Mononuclear cell (primary cell): ENCODE results near the gene ZNF106. TPM values are rescaled to one million over a fixed set of nuclear protein-coding genes. Genes with fewer than 3 reads are reported as not detected.

Source experiments
- H3K27me3 ChIP-seq: 2 replicates; pipeline ENCODE4 v1.6.0; 2011; ENCODE audit warnings: low read length, control low read depth; ENCODE audit not compliant: insufficient read depth
- H3K4me1 ChIP-seq: 2 replicates; pipeline ENCODE4 v1.5.1; 2011; ENCODE audit warnings: mild to moderate bottlenecking, low read length, control low read depth; ENCODE audit not compliant: insufficient read depth
- H3K4me3 ChIP-seq: 2 replicates; pipeline ENCODE4 v1.5.1; 2011; ENCODE audit warnings: mild to moderate bottlenecking, low read length, moderate library complexity
- H3K9me3 ChIP-seq: 2 replicates; pipeline ENCODE4 v1.5.1; 2011; ENCODE audit warnings: low read depth, mild to moderate bottlenecking, control low read depth, low read length
- total RNA-seq: library from RNA; depleted of rRNA; stranded (reverse); fragments of >200 nt; gene quantifications from one replicate; pipeline ENCODE4 v1.2.3, GENCODE V29; 2012

ZNF106 gene
- total RNA-seq: 70.6 TPM

GRCh38 chr15:42490671-42491538 is at the start of gene ZNF106:
Gene ZNF106 (minus strand): TSS chr15:42491141. CDS start chr15:42472289, 18,852 bp downstream.
- no peaks in the 10 kb centered on the region for H3K9me3 ChIP-seq
- H3K27me3 ChIP-seq: no peaks in the 10 kb centered on the region
- H3K4me1 ChIP-seq: peaks cover 66% of the 10 kb centered on the region
- peak within 1 kb of the TSS; percentile 100 for H3K4me3 ChIP-seq

GRCh38 chr15:42533246-42533645 is 42.3 kb upstream of the ZNF106 start:
- H3K9me3 ChIP-seq: no peaks in the 10 kb centered on the region
- no peak overlapping the region for H3K4me3 ChIP-seq
- H3K4me1 ChIP-seq: no peaks in the 10 kb centered on the region
- H3K27me3 ChIP-seq: no peaks in the 10 kb centered on the region

GRCh38 chr15:42528970-42529369 is 38.0 kb upstream of the ZNF106 start:
- no peaks in the 10 kb centered on the region for H3K4me1 ChIP-seq
- no peaks in the 10 kb centered on the region for H3K9me3 ChIP-seq
- no peaks in the 10 kb centered on the region for H3K27me3 ChIP-seq
- H3K4me3 ChIP-seq: no peak overlapping the region

- no peaks in the 10 kb centered on the region for H3K9me3 ChIP-seq
- no peaks in the 10 kb centered on the region for H3K27me3 ChIP-seq
- no peak overlapping the region for H3K4me3 ChIP-seq
- no peaks in the 10 kb centered on the region for H3K4me1 ChIP-seq
These were observed 32.4 kb upstream of the ZNF106 start for GRCh38 chr15:42523331-42523730.

- Histone ChIP-seq H3K4me1 (peaks cover 18% of the 10 kb centered on the region), H3K27me3 (no peaks in the 10 kb centered on the region), H3K9me3 (no peaks in the 10 kb centered on the region), H3K4me3 (peak overlapping the region; percentile 24)
These were observed 20.1 kb upstream of the ZNF106 start for GRCh38 chr15:42511007-42511391.

- Histone ChIP-seq H3K4me1 (peaks cover 19% of the 10 kb centered on the region), H3K4me3 (peak overlapping the region; percentile 24), H3K27me3 (no peaks in the 10 kb centered on the region), H3K9me3 (no peaks in the 10 kb centered on the region)
These were observed 19.5 kb upstream of the ZNF106 start for GRCh38 chr15:42510258-42511006.

- no peak overlapping the region for H3K4me3 ChIP-seq
- no peaks in the 10 kb centered on the region for H3K9me3 ChIP-seq
- peaks cover 35% of the 10 kb centered on the region for H3K4me1 ChIP-seq
- H3K27me3 ChIP-seq: no peaks in the 10 kb centered on the region
These were observed 17.3 kb upstream of the ZNF106 start for GRCh38 chr15:42508263-42508690.

GRCh38 chr15:42507514-42507913 is 16.6 kb upstream of the ZNF106 start:
- H3K4me1 ChIP-seq: peaks cover 43% of the 10 kb centered on the region
- no peak overlapping the region for H3K4me3 ChIP-seq
- no peaks in the 10 kb centered on the region for H3K27me3 ChIP-seq
- H3K9me3 ChIP-seq: no peaks in the 10 kb centered on the region

- H3K4me1 ChIP-seq: peaks cover 48% of the 10 kb centered on the region
These were observed 13.7 kb upstream of the ZNF106 start for GRCh38 chr15:42504631-42505030.

GRCh38 chr15:42503825-42504224 is 12.9 kb upstream of the ZNF106 start:
- Histone ChIP-seq H3K9me3 (no peaks in the 10 kb centered on the region), H3K4me1 (peaks cover 47% of the 10 kb centered on the region), H3K4me3 (no peak overlapping the region), H3K27me3 (no peaks in the 10 kb centered on the region)

More at GRCh38 chr15:42504631-42505030, 13.7 kb upstream of the ZNF106 start:
- H3K4me3 ChIP-seq: no peak overlapping the region
- H3K27me3 ChIP-seq: no peaks in the 10 kb centered on the region
- no peaks in the 10 kb centered on the region for H3K9me3 ChIP-seq

- Histone ChIP-seq H3K4me1 (peaks cover 58% of the 10 kb centered on the region), H3K4me3 (no peak overlapping the region), H3K9me3 (no peaks in the 10 kb centered on the region), H3K27me3 (no peaks in the 10 kb centered on the region)
These were observed 11.5 kb upstream of the ZNF106 start for GRCh38 chr15:42502477-42502876.

- peaks cover 72% of the 10 kb centered on the region for H3K4me1 ChIP-seq
- H3K9me3 ChIP-seq: no peaks in the 10 kb centered on the region
- H3K27me3 ChIP-seq: no peaks in the 10 kb centered on the region
- no peak overlapping the region for H3K4me3 ChIP-seq
These were observed 9.1 kb upstream of the ZNF106 start for GRCh38 chr15:42499858-42500609.

GRCh38 chr15:42498212-42499068 is 7.5 kb upstream of the ZNF106 start:
- Histone ChIP-seq H3K4me3 (no peak overlapping the region), H3K4me1 (peaks cover 77% of the 10 kb centered on the region), H3K9me3 (no peaks in the 10 kb centered on the region), H3K27me3 (no peaks in the 10 kb centered on the region)
